Measurements from ENCODE around the gene DHDDS.

DNA sequence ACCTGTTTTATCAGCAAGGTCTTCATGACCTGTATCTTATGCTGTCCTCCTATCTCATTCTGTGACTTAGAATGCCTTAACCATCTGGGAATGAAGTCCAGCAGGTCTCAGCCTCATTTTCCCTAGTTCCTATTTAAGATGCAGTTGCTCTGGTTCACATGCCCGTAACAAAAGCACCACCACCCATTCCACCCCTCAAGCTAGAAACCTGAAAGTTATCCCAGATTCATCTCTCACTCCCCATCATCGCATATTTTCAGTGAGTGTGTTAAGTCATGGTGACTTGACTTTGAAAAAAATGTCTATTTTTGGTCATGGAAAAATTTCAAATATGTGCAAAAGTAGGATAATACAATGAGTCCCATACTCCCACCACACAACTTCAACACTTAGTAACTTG, 51.9 kb downstream of the DHDDS start:
- TF ChIP-seq, protein P1, sequence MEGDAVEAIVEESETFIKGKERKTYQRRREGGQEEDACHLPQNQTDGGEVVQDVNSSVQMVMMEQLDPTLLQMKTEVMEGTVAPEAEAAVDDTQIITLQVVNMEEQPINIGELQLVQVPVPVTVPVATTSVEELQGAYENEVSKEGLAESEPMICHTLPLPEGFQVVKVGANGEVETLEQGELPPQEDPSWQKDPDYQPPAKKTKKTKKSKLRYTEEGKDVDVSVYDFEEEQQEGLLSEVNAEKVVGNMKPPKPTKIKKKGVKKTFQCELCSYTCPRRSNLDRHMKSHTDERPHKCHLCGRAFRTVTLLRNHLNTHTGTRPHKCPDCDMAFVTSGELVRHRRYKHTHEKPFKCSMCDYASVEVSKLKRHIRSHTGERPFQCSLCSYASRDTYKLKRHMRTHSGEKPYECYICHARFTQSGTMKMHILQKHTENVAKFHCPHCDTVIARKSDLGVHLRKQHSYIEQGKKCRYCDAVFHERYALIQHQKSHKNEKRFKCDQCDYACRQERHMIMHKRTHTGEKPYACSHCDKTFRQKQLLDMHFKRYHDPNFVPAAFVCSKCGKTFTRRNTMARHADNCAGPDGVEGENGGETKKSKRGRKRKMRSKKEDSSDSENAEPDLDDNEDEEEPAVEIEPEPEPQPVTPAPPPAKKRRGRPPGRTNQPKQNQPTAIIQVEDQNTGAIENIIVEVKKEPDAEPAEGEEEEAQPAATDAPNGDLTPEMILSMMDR (conservative IDR thresholded peaks at IDR 0.05; ENCODE audit: low read length), result no peak
- no peak for TF ChIP-seq EZH2phosphoT487 (IDR thresholded peaks at IDR 0.05; ENCODE audit: borderline replicate concordance, low read depth, low read length)
